PFSK-1 (cell line): Measurements from ENCODE around the gene CLIC6.

ENCODE experiments used
- FOXP2 ChIP-seq: optimal IDR thresholded peaks from 2 replicates; pipeline ENCODE3; 2011; ENCODE audit warnings: borderline replicate concordance, control low read depth, inconsistent platforms; ENCODE audit not compliant: insufficient read depth; ENCODE audit errors: extremely low read length, extremely low read depth
- POLR2AphosphoS5 ChIP-seq: IDR thresholded peaks from 2 replicates; pipeline ENCODE4 v1.6.1; 2012; ENCODE audit warnings: low read depth, mild to moderate bottlenecking, control low read depth, low read length, moderate library complexity
- SIN3A ChIP-seq: IDR thresholded peaks from 2 replicates; pipeline ENCODE4 v1.6.1; 2012; ENCODE audit warnings: mild to moderate bottlenecking, low read length, moderate library complexity, borderline replicate concordance; ENCODE audit not compliant: insufficient read depth
- TAF1 ChIP-seq: IDR thresholded peaks from 2 replicates; pipeline ENCODE4 v1.6.1; 2012; ENCODE audit warnings: low read length, control low read depth, borderline replicate concordance; ENCODE audit not compliant: insufficient read depth
- TF ChIP-seq, protein P1 (sequence below), 2 experiments: IDR thresholded peaks; 2 replicates each; pipeline versions ENCODE4 v1.6.1 to v1.8.0; 2011 to 2012; ENCODE audit warnings: low read depth in 2 of 2, low read length in 2 of 2, control low read depth in 1 of 2, inconsistent platforms in 1 of 2, mild to moderate bottlenecking in 1 of 2, moderate library complexity in 1 of 2; ENCODE audit not compliant: insufficient read depth in 1 of 2

Gene CLIC6

GRCh38 chr21:34715518-34715917, 46.7 kb downstream of the CLIC6 start:
- TF ChIP-seq TAF1 (no peak), SIN3A (no peak), POLR2AphosphoS5 (no peak), FOXP2 (no peak)
- TF ChIP-seq, protein P1, sequence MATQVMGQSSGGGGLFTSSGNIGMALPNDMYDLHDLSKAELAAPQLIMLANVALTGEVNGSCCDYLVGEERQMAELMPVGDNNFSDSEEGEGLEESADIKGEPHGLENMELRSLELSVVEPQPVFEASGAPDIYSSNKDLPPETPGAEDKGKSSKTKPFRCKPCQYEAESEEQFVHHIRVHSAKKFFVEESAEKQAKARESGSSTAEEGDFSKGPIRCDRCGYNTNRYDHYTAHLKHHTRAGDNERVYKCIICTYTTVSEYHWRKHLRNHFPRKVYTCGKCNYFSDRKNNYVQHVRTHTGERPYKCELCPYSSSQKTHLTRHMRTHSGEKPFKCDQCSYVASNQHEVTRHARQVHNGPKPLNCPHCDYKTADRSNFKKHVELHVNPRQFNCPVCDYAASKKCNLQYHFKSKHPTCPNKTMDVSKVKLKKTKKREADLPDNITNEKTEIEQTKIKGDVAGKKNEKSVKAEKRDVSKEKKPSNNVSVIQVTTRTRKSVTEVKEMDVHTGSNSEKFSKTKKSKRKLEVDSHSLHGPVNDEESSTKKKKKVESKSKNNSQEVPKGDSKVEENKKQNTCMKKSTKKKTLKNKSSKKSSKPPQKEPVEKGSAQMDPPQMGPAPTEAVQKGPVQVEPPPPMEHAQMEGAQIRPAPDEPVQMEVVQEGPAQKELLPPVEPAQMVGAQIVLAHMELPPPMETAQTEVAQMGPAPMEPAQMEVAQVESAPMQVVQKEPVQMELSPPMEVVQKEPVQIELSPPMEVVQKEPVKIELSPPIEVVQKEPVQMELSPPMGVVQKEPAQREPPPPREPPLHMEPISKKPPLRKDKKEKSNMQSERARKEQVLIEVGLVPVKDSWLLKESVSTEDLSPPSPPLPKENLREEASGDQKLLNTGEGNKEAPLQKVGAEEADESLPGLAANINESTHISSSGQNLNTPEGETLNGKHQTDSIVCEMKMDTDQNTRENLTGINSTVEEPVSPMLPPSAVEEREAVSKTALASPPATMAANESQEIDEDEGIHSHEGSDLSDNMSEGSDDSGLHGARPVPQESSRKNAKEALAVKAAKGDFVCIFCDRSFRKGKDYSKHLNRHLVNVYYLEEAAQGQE (IDR thresholded peaks at IDR 0.05; ENCODE audit: insufficient read depth in 1 of 2, low read depth in 2 of 2, low read length in 2 of 2): no peak

DNA sequence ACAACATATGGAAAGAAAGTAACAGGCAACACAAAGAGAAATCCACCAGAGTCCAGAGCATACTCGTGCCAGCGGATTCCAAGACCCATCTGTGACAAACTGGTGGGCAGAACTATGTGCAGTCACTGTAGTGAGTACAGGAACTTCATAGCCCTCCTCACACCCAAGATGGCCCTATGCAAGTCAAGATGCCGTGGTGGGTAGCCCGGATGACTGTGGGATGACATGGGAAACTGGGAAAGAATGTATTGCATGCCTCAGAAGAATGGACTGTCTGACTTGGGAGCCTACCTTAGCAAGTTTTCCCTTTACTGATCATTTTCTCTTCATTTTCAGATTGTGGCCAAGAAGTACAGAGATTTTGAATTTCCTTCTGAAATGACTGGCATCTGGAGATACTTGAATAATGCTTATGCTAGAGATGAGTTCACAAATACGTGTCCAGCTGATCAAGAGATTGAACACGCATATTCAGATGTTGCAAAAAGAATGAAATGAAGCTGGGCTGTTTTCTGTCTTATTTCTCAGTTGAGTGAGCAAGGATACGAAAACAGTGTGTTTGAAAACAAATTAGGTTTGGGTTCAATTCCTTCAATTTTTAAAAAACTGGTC, 47.3 kb downstream of the CLIC6 start:
- TF ChIP-seq TAF1: no peak
- TF ChIP-seq, protein P1 (IDR thresholded peaks at IDR 0.05; ENCODE audit: insufficient read depth in 1 of 2, low read depth in 2 of 2, low read length in 2 of 2): no peak
- no peak for TF ChIP-seq POLR2AphosphoS5

- TF ChIP-seq TAF1: no peak
- TF ChIP-seq FOXP2: no peak
- TF ChIP-seq SIN3A: no peak
- TF ChIP-seq, protein P1 (IDR thresholded peaks at IDR 0.05; ENCODE audit: insufficient read depth in 1 of 2, low read depth in 2 of 2, low read length in 2 of 2): no peak
- no peak for TF ChIP-seq POLR2AphosphoS5
Measured at GRCh38 chr21:34722684-34723300, 54.0 kb downstream of the CLIC6 start.

- TF ChIP-seq POLR2AphosphoS5: no peak
- no peak for TF ChIP-seq FOXP2
- TF ChIP-seq TAF1: no peak
- TF ChIP-seq, protein P1 (IDR thresholded peaks at IDR 0.05; ENCODE audit: insufficient read depth in 1 of 2, low read depth in 2 of 2, low read length in 2 of 2): no peak
- TF ChIP-seq SIN3A: no peak
Measured at GRCh38 chr21:34724131-34724856, 55.5 kb downstream of the CLIC6 start.
